ENCODE data around the gene C19orf85. TPM values are rescaled to one million over a fixed set of nuclear protein-coding genes. Genes with fewer than 3 reads are reported as not detected.

C19orf85 gene
- total RNA-seq, 4 donors from 2014 or later = not detected

DNA sequence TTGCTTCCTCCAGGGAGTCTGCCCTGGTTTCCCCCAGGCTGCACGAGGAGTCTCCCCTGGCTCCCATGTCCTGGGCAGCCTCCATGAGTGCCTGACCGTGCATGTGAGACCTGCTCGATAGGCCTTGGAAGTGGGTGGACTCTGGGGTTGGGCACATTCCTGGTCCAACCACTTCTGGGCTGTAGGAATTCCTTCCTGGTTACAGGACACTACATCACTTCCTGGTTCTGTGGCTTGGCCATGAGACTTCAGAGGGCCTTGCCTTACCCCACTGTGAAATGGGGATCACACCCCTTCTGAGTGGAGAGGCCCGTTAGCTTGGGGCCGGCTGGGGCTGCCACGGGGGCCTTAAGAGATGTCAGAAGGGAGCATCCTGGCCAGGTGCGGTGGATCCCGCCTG, 7.9 kb upstream of the C19orf85 start:
- TF ChIP-seq, protein P1, sequence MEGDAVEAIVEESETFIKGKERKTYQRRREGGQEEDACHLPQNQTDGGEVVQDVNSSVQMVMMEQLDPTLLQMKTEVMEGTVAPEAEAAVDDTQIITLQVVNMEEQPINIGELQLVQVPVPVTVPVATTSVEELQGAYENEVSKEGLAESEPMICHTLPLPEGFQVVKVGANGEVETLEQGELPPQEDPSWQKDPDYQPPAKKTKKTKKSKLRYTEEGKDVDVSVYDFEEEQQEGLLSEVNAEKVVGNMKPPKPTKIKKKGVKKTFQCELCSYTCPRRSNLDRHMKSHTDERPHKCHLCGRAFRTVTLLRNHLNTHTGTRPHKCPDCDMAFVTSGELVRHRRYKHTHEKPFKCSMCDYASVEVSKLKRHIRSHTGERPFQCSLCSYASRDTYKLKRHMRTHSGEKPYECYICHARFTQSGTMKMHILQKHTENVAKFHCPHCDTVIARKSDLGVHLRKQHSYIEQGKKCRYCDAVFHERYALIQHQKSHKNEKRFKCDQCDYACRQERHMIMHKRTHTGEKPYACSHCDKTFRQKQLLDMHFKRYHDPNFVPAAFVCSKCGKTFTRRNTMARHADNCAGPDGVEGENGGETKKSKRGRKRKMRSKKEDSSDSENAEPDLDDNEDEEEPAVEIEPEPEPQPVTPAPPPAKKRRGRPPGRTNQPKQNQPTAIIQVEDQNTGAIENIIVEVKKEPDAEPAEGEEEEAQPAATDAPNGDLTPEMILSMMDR (IDR thresholded peaks at IDR 0.05; ENCODE audit: low read depth) = no peak

DNA sequence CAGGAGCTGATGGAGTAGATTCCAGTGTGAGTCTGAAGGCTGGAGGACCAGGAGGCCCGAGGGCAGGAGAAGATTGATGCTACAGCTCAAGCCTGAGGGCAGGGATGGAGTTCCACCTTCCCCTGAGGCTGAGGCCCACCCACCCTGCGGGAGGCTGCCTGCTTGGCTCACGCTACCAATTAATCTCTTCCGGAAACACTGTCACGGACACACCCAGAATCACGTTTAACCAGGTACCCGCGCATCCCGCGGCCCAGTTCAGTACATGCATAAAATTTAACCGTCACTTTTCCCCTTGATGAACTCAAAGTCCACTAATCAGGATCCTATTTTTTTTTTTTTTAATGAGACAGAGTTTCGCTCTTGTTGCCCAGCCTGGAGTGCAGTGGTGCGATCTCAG, 6.7 kb upstream of the C19orf85 start:
- TF ChIP-seq, protein P1 (IDR thresholded peaks at IDR 0.05; ENCODE audit: low read depth) = no peak

DNA sequence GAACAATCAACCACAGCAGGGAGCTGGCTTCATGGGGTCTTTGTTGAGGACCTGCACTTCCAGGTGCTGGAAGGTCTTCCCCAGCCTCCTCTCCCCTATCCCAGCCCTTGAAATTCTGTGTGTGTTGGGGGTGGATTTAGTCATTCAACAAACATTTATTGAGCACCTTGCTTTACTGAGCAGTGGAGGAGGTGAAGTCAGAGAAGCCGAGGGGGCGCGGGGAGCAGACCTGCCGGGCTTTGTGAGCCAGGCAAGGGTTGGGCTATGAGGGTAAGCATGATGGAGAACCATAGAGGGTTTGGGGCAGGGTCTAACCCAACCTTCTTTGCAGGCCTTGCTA, 3.5 kb upstream of the C19orf85 start:
- TF ChIP-seq, protein P1 (IDR thresholded peaks at IDR 0.05; ENCODE audit: low read depth) = no peak

DNA sequence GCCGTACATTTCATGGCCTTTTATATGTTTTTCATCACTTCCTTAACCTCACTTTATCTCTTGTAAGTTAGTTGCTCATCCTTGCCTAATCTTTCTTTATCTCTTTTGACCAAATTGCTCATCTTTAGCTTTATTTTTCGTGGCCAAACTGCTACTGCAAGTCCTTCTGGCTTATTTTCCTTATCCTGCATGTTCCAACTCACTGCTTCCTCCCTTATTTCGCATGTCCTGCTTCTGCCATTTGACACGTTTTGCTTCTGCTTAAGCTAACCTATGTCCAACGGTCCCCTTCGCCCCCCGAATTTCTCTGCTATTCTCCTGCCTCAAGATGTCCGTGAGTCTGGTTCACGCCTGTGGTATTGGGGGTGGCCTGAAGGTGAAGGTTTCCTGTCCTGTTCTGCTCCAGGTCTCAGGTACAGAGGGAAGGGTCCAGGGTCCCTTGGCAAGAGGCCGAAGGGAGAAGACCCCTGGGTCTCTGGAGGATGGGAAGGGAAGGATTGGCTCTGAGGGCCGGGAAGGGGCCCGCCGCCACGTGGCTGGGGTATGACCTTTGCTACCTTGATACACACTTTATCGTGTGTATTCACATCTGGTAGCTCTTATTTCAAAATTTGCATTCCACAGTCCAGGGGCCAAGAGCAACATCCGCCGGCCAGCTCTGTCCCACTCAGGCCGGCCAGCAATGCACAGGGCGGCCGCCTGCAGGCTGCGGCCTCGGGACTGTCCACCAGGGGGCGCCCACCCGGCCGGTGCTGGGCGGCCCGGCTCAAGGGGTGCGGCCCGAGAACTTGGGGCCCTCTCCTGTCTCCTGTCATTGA, 2.9 kb upstream of the C19orf85 start:
- TF ChIP-seq, protein P1 (IDR thresholded peaks at IDR 0.05; ENCODE audit: low read depth) = no peak

DNA sequence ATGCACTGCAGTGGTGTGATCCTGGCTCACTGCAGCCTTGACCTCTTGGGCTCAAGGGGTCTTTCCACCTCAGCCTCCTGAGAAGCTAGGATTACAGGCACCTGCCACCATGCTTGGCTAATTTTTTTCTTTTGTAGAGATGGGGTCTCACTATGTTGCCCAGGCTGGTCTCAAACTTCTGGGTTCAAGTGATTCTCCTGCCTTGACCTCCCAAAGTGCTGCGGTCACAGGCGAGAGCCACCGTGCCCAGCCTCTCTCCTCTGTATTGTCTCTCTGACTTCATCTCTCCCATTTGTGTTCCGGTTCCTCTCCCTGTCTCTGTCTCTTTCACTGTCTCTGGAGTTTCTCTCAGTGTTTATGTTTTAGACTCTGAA, 1.7 kb upstream of the C19orf85 start:
- TF ChIP-seq, protein P1 (IDR thresholded peaks at IDR 0.05; ENCODE audit: low read depth) = no peak

DNA sequence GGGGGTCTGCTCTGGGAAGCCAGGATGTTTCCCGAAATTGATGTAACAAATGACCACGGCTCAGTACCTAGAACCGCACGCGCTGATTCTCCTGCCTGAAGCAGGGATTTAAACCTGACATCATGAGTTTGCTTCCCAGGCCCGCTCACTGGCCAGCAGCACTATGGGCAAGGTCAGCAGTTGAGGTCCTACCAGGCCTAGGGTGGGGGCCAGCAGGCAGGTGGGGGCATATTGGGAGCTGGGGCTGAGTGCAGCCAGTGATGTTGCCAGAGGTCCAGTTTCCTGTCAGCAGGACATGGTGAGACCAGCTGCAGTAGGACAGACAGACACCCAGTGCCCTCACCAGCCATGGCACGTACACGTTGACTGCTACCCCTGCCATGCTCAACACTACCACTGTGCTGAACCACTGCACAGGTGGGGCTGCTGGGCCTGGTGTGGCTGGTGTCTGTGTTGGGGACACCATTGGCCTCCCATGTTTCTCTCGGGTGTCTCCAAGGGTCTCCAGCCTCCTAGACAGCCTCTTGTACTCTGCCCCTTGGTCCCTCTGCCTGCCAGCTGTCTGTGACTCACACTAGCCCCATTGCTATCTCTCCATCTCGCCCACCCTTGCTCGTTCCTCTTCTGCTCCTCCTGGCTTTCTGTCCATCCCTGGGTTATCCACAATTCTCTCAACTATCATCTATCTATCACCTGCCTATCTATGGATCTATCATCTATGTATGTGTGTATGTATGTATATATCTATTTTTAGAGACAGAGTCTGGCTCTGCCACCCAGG, 1.1 kb upstream of the C19orf85 start:
- TF ChIP-seq, protein P1 (IDR thresholded peaks at IDR 0.05; ENCODE audit: low read depth) = no peak

DNA sequence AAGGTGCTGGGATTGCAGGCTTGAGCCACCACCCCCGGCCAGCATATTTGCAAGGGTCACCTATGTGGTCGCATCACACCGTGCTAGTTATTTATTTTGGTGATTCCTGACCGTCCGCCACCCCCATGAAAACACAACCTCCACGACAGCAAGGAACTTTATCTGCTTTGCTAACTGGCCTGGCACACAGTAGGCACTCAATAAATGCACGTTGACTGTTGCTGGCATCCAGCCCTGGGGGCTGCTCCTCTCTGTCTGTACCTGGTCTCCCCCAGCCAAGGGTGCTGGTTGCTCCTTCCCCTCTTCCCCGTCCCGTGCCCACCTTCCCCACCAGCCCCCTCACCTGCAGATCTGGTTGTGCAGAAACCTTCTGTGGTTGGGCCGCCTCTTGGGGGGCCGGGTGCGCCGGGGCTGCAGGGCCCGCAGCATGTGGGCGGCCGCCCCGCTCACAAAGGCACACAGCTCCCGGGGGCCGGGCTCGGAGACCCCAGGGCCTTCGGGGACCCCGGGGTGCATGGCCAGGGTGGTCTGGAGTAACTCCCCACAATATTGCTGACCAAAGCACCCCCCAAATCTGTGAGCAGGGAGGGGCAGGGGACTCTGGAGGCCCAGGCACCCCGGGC, 401 bp downstream of the C19orf85 start:
- TF ChIP-seq, protein P1 (IDR thresholded peaks at IDR 0.05; ENCODE audit: low read depth) = no peak
